H9 (cell line): Measurements from ENCODE around the gene BRDT. TPM values are rescaled to one million over a fixed set of nuclear protein-coding genes. Genes with fewer than 3 reads are reported as not detected.

Experiments
- DNase-seq: peaks from one replicate; pipeline ENCODE4 v3.0.0-alpha.2; 2017
- H2AFZ ChIP-seq: one replicate; pipeline ENCODE4 v1.6.1; 2013; ENCODE audit warnings: mild to moderate bottlenecking, low read length, control low read depth, moderate library complexity
- H2AK5ac ChIP-seq: 2 replicates; pipeline ENCODE4 v1.6.1; 2013; ENCODE audit warnings: low read length, control low read depth, mixed read lengths; ENCODE audit not compliant: insufficient read length
- H2BK120ac ChIP-seq: one replicate; pipeline ENCODE4 v1.6.1; 2013; ENCODE audit warnings: low read depth, mild to moderate bottlenecking, low read length, control low read depth, inconsistent platforms; ENCODE audit not compliant: poor library complexity, severe bottlenecking
- H2BK12ac ChIP-seq: 2 replicates; pipeline ENCODE4 v1.6.1; 2013; ENCODE audit warnings: low read length, control low read depth, mixed read lengths, low read depth; ENCODE audit not compliant: insufficient read length
- H2BK15ac ChIP-seq: 2 replicates; pipeline ENCODE4 v1.6.1; 2013; ENCODE audit warnings: low read depth, low read length, control low read depth
- H2BK20ac ChIP-seq: one replicate; pipeline ENCODE4 v1.6.1; 2013; ENCODE audit warnings: low read depth, mild to moderate bottlenecking, low read length, control low read depth, inconsistent platforms; ENCODE audit not compliant: poor library complexity, severe bottlenecking
- H2BK5ac ChIP-seq: 2 replicates; pipeline ENCODE4 v1.6.1; 2013; ENCODE audit warnings: low read length, control low read depth, mixed read lengths; ENCODE audit not compliant: insufficient read length
- H3K14ac ChIP-seq: 2 replicates; pipeline ENCODE4 v1.6.1; 2013; ENCODE audit warnings: low read length, control low read depth; ENCODE audit not compliant: insufficient read depth
- H3K18ac ChIP-seq: 2 replicates; pipeline ENCODE4 v1.6.1; 2013; ENCODE audit warnings: low read depth, mild to moderate bottlenecking, mixed read lengths, low read length, control low read depth; ENCODE audit not compliant: insufficient read length
- H3K23ac ChIP-seq: 2 replicates; pipeline ENCODE4 v1.6.1; 2013; ENCODE audit warnings: low read length, control low read depth, mixed read lengths, low read depth; ENCODE audit not compliant: insufficient read length
- H3K23me2 ChIP-seq: 2 replicates; pipeline ENCODE4 v1.6.1; 2013; ENCODE audit warnings: low read depth, mild to moderate bottlenecking, mixed read lengths, low read length, control low read depth; ENCODE audit not compliant: insufficient read length, poor library complexity, severe bottlenecking
- H3K27ac ChIP-seq: 2 replicates; pipeline ENCODE4 v1.5.1; 2013; ENCODE audit warnings: low read length, control low read depth, mixed read lengths, low read depth; ENCODE audit not compliant: insufficient read length
- H3K27me3 ChIP-seq: 2 replicates; pipeline ENCODE4 v1.6.1; 2013; ENCODE audit warnings: low read length, control low read depth, inconsistent platforms; ENCODE audit not compliant: insufficient read depth
- H3K4ac ChIP-seq: 2 replicates; pipeline ENCODE4 v1.6.1; 2013; ENCODE audit warnings: low read depth, mild to moderate bottlenecking, control low read depth, inconsistent platforms, low read length, moderate library complexity
- H3K4me1 ChIP-seq: 2 replicates; pipeline ENCODE4 v1.6.1; 2013; ENCODE audit warnings: low read length, control low read depth, inconsistent platforms; ENCODE audit not compliant: insufficient read depth
- H3K4me2 ChIP-seq: 2 replicates; pipeline ENCODE4 v1.6.1; 2013; ENCODE audit warnings: low read length, control low read depth, mixed read lengths; ENCODE audit not compliant: insufficient read length, insufficient read depth
- H3K56ac ChIP-seq: 2 replicates; pipeline ENCODE4 v1.6.1; 2013; ENCODE audit warnings: low read depth, mild to moderate bottlenecking, mixed read lengths, low read length, control low read depth; ENCODE audit not compliant: insufficient read length
- H3K79me1 ChIP-seq: 2 replicates; pipeline ENCODE4 v1.6.1; 2013; ENCODE audit warnings: low read depth, mild to moderate bottlenecking, moderate library complexity, low read length, control low read depth, inconsistent platforms; ENCODE audit not compliant: insufficient read depth, poor library complexity, severe bottlenecking
- H3K79me2 ChIP-seq: 2 replicates; pipeline ENCODE4 v1.6.1; 2013; ENCODE audit warnings: low read length, control low read depth, inconsistent platforms; ENCODE audit not compliant: insufficient read depth
- H3K9ac ChIP-seq: 2 replicates; pipeline ENCODE4 v1.6.1; 2013; ENCODE audit warnings: low read length, control low read depth, mixed read lengths; ENCODE audit not compliant: insufficient read length; ENCODE audit errors: extremely low read depth
- H3K9me3 ChIP-seq: one replicate; pipeline ENCODE4 v1.6.1; 2013; ENCODE audit warnings: low read depth, low read length, inconsistent platforms; ENCODE audit not compliant: control insufficient read depth
- H3T11ph ChIP-seq: one replicate; pipeline ENCODE4 v1.6.1; 2013; ENCODE audit warnings: mild to moderate bottlenecking, low read length, control low read depth, inconsistent platforms
- H4K20me1 ChIP-seq: one replicate; pipeline ENCODE4 v1.6.1; 2013; ENCODE audit not compliant: control insufficient read depth, insufficient read length, insufficient read depth
- H4K5ac ChIP-seq: 2 replicates; pipeline ENCODE4 v1.6.1; 2013; ENCODE audit warnings: low read depth, mild to moderate bottlenecking, mixed read lengths, low read length, control low read depth; ENCODE audit not compliant: insufficient read length
- H4K8ac ChIP-seq: replicated peaks from 2 replicates; pipeline ENCODE4 v1.6.1; 2013; ENCODE audit warnings: low read length, control low read depth, mixed read lengths, low read depth; ENCODE audit not compliant: insufficient read length
- H4K91ac ChIP-seq: 2 replicates; pipeline ENCODE4 v1.6.1; 2013; ENCODE audit warnings: low read depth, mild to moderate bottlenecking, moderate library complexity, mixed read lengths, low read length, control low read depth; ENCODE audit not compliant: insufficient read length
- H3K27ac Mint-ChIP-seq, 3 experiments: 2 replicates in 2 of 3; 3 replicates in 1 of 3; pipeline ENCODE4 v1.8.0; 2020 to 2021; ENCODE audit warnings: mixed read lengths in 3 of 3, mild to moderate bottlenecking in 1 of 3, moderate library complexity in 1 of 3
- H3K27me3 Mint-ChIP-seq: 2 replicates; pipeline ENCODE4 v1.8.0; 2021; ENCODE audit warnings: low read depth, mild to moderate bottlenecking, moderate library complexity, mixed read lengths
- H3K36me3 Mint-ChIP-seq, 3 experiments: 2 replicates in 2 of 3; 3 replicates in 1 of 3; pipeline ENCODE4 v1.8.0; 2020 to 2021; ENCODE audit warnings: low read depth in 3 of 3, mixed read lengths in 3 of 3; ENCODE audit not compliant: insufficient read depth in 1 of 3
- H3K4me1 Mint-ChIP-seq, 2 experiments: 2 replicates each; pipeline ENCODE4 v1.8.0; 2020; ENCODE audit warnings: mixed read lengths in 2 of 2
- H3K4me3 Mint-ChIP-seq, 2 experiments: 2 replicates in 1 of 2; 3 replicates in 1 of 2; pipeline ENCODE4 v1.8.0; 2020 to 2021; ENCODE audit warnings: mild to moderate bottlenecking in 2 of 2, mixed read lengths in 2 of 2, moderate library complexity in 1 of 2
- H3K9me3 Mint-ChIP-seq, 2 experiments: 2 replicates in 1 of 2; 3 replicates in 1 of 2; pipeline ENCODE4 v1.8.0; 2020; ENCODE audit warnings: mild to moderate bottlenecking in 2 of 2, mixed read lengths in 2 of 2, moderate library complexity in 1 of 2
- total RNA-seq: library from RNA; stranded (reverse); gene quantifications from 2 replicates; pipeline ENCODE4 v1.2.1, GENCODE V29; 2021
- TF ChIP-seq, protein P1 (sequence below): fragments of 200-600 bp; sonication (generic); conservative IDR thresholded peaks from 3 replicates; pipeline ENCODE4 v1.8.0; 2021; ENCODE audit warnings: antibody characterized with exemption, mild to moderate bottlenecking

The BRDT gene
- total RNA-seq, 1 experiment from 2014 or later, result 0.15 TPM

DNA sequence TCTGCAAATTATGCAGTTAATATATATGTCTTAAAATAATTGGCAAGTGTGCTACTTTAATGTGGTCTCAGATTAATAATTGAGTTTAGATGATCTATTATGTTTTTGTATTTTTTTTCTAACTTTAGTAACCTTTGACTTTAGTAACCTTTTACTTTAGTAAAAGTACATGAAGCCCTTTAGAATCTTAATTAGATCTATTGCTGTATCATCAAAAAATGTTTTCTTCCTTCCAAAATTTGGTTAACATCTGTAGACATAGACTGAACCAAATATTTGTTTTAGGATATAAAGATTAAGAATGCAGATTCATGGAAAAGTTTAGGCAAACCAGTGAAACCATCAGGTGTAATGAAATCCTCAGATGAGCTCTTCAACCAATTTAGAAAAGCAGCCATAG is 54.9 kb downstream of the BRDT start:
- no peak overlapping the region for H3K18ac ChIP-seq
- no peak overlapping the region for H2AFZ ChIP-seq
- no peak overlapping the region for H2BK15ac ChIP-seq
- no peak overlapping the region for H3K14ac ChIP-seq
- H4K20me1 ChIP-seq, result no peaks in the 10 kb centered on the region
- no peak overlapping the region for H2BK12ac ChIP-seq
- no peaks in the 10 kb centered on the region for H3K9me3 ChIP-seq
- H3K23ac ChIP-seq, result no peak overlapping the region
- H3K27me3 ChIP-seq, result no peaks in the 10 kb centered on the region
- no peak overlapping the region for H3K56ac ChIP-seq
- TF ChIP-seq, protein P1, sequence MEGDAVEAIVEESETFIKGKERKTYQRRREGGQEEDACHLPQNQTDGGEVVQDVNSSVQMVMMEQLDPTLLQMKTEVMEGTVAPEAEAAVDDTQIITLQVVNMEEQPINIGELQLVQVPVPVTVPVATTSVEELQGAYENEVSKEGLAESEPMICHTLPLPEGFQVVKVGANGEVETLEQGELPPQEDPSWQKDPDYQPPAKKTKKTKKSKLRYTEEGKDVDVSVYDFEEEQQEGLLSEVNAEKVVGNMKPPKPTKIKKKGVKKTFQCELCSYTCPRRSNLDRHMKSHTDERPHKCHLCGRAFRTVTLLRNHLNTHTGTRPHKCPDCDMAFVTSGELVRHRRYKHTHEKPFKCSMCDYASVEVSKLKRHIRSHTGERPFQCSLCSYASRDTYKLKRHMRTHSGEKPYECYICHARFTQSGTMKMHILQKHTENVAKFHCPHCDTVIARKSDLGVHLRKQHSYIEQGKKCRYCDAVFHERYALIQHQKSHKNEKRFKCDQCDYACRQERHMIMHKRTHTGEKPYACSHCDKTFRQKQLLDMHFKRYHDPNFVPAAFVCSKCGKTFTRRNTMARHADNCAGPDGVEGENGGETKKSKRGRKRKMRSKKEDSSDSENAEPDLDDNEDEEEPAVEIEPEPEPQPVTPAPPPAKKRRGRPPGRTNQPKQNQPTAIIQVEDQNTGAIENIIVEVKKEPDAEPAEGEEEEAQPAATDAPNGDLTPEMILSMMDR, result no peak
- no peak overlapping the region for H4K91ac ChIP-seq
- H4K5ac ChIP-seq, result no peak overlapping the region
- Mint-ChIP-seq H3K27ac (no peak overlapping the region), H3K27me3 (no peaks in the 10 kb centered on the region), H3K4me1 (no peaks in the 10 kb centered on the region), H3K4me3 (no peak overlapping the region), H3K9me3 (no peaks in the 10 kb centered on the region), H3K36me3 (no peaks in the 10 kb centered on the region)
- no peak overlapping the region for H3K4ac ChIP-seq
- H3K4me1 ChIP-seq, result no peaks in the 10 kb centered on the region
- H3K79me2 ChIP-seq, result no peaks in the 10 kb centered on the region
- H2AK5ac ChIP-seq, result no peak overlapping the region
- H3T11ph ChIP-seq, result no peak overlapping the region
- H3K4me2 ChIP-seq, result no peak overlapping the region
- H3K27ac ChIP-seq, result no peak overlapping the region
- no peak overlapping the region for H3K9ac ChIP-seq
- no peak overlapping the region for H4K8ac ChIP-seq
- no peak overlapping the region for H2BK20ac ChIP-seq
- no peak overlapping the region for H2BK5ac ChIP-seq
- no peak for DNase-seq
- H3K79me1 ChIP-seq, result no peaks in the 10 kb centered on the region
- no peak overlapping the region for H2BK120ac ChIP-seq
- H3K23me2 ChIP-seq, result no peaks in the 10 kb centered on the region
